ENCODE data around the gene KRT20.

DNA sequence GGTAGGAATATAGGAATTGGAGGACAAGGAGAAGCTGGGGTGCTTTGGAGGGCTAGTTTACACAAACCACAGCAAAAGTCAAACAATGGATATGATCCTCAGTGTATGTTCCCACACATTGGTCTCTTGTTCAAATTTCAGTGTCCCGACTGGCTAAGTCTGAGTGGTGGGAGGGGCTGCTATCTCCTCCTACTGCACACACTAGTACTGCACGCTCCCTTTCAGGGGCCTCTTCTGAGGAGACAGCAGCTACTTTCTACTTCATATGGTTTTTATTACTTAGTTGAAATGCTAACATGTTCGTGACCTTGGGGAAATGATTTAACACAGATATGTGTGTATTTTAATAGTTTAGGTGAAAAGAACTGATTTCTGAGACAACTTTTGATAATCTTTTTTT lies 43.8 kb downstream of the KRT20 start:
- TF ChIP-seq POLR2A (IDR thresholded peaks at IDR 0.05; ENCODE audit: extremely low read depth, insufficient read length): no peak
- TF ChIP-seq, protein P1, sequence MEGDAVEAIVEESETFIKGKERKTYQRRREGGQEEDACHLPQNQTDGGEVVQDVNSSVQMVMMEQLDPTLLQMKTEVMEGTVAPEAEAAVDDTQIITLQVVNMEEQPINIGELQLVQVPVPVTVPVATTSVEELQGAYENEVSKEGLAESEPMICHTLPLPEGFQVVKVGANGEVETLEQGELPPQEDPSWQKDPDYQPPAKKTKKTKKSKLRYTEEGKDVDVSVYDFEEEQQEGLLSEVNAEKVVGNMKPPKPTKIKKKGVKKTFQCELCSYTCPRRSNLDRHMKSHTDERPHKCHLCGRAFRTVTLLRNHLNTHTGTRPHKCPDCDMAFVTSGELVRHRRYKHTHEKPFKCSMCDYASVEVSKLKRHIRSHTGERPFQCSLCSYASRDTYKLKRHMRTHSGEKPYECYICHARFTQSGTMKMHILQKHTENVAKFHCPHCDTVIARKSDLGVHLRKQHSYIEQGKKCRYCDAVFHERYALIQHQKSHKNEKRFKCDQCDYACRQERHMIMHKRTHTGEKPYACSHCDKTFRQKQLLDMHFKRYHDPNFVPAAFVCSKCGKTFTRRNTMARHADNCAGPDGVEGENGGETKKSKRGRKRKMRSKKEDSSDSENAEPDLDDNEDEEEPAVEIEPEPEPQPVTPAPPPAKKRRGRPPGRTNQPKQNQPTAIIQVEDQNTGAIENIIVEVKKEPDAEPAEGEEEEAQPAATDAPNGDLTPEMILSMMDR (IDR thresholded peaks at IDR 0.05; ENCODE audit: low read depth, low read length): no peak
- TF ChIP-seq, protein P2, sequence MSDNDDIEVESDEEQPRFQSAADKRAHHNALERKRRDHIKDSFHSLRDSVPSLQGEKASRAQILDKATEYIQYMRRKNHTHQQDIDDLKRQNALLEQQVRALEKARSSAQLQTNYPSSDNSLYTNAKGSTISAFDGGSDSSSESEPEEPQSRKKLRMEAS (IDR thresholded peaks at IDR 0.05; ENCODE audit: low read depth, low read length): no peak
